Measurements from ENCODE around the gene C14orf93.
A peak's percentile ranks its signal among the peaks of the same experiment; 100 is the strongest.

Gene C14orf93

GRCh38 chr14:22977684-22978486 is 32.1 kb downstream of the C14orf93 start:
- H3K27me3 ChIP-seq (replicated peaks; ENCODE audit: control insufficient read depth, insufficient read depth, low read length), result no peaks in the 10 kb centered on the region
- no peak for DNase-seq (ENCODE audit: extremely low read depth, insufficient read length)
- no peak overlapping the region for H3K4me3 ChIP-seq (replicated peaks; ENCODE audit: low read depth, low read length)
- TF ChIP-seq, protein P1, sequence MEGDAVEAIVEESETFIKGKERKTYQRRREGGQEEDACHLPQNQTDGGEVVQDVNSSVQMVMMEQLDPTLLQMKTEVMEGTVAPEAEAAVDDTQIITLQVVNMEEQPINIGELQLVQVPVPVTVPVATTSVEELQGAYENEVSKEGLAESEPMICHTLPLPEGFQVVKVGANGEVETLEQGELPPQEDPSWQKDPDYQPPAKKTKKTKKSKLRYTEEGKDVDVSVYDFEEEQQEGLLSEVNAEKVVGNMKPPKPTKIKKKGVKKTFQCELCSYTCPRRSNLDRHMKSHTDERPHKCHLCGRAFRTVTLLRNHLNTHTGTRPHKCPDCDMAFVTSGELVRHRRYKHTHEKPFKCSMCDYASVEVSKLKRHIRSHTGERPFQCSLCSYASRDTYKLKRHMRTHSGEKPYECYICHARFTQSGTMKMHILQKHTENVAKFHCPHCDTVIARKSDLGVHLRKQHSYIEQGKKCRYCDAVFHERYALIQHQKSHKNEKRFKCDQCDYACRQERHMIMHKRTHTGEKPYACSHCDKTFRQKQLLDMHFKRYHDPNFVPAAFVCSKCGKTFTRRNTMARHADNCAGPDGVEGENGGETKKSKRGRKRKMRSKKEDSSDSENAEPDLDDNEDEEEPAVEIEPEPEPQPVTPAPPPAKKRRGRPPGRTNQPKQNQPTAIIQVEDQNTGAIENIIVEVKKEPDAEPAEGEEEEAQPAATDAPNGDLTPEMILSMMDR (IDR thresholded peaks at IDR 0.05; ENCODE audit: insufficient read depth, low read length, poor library complexity, severe bottlenecking), result no peak
- no peaks in the 10 kb centered on the region for H3K36me3 ChIP-seq (ENCODE audit: control insufficient read depth, insufficient read depth, low read length)

- Histone ChIP-seq H3K4me3 (replicated peaks; ENCODE audit: low read depth, low read length) (no peak overlapping the region), H3K27me3 (replicated peaks; ENCODE audit: control insufficient read depth, insufficient read depth, low read length) (no peaks in the 10 kb centered on the region), H3K36me3 (ENCODE audit: control insufficient read depth, insufficient read depth, low read length) (no peaks in the 10 kb centered on the region)
- TF ChIP-seq, protein P1 (IDR thresholded peaks at IDR 0.05; ENCODE audit: insufficient read depth, low read length, poor library complexity, severe bottlenecking), result no peak
- no peak for DNase-seq (ENCODE audit: extremely low read depth, insufficient read length)
Observed at GRCh38 chr14:22977434-22977683, 32.6 kb downstream of the C14orf93 start.

DNA sequence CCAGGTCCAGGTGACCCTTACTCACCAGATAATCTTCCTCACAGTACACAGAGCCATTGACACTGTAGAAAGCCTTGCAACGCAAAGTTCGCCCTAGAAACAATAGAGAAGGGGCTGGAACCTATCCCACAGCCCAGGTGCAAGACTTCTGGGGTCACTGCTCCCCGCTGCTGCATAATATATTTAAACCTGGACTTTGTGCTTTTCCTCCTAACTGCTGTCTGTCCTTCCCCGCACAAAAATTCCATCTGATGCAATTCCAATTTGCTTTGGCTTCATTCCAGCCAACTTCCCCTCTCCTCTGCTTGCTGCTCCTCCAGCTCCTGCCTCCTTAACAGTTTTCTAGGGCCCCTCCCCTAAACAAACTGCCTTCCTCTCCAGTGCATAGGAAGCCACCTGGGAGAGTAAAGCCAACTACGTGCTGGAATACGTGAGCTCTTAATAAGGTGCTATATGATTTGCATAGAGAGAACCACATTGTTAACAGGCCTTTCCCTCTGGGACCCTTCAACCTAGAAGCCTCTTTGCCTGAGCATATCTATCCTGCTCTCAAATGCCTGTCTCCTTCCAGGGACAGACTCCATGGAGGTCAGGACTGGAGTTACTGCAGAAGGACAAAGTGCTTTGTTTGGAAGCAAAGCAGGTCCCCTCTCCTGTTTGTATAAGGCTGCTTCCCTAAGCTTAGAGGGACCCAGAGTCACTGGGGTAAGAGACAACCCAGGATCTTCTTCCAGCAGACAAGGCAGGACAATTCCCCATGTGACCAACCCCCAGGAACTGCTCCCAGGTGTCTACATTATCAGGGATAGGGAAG is 33.1 kb downstream of the C14orf93 start:
- DNase-seq (ENCODE audit: extremely low read depth, insufficient read length), result no peak
- TF ChIP-seq, protein P1 (IDR thresholded peaks at IDR 0.05; ENCODE audit: insufficient read depth, low read length, poor library complexity, severe bottlenecking), result no peak
- no peaks in the 10 kb centered on the region for H3K36me3 ChIP-seq (ENCODE audit: control insufficient read depth, insufficient read depth, low read length)
- no peaks in the 10 kb centered on the region for H3K27me3 ChIP-seq (replicated peaks; ENCODE audit: control insufficient read depth, insufficient read depth, low read length)
- no peak overlapping the region for H3K4me3 ChIP-seq (replicated peaks; ENCODE audit: low read depth, low read length)

DNA sequence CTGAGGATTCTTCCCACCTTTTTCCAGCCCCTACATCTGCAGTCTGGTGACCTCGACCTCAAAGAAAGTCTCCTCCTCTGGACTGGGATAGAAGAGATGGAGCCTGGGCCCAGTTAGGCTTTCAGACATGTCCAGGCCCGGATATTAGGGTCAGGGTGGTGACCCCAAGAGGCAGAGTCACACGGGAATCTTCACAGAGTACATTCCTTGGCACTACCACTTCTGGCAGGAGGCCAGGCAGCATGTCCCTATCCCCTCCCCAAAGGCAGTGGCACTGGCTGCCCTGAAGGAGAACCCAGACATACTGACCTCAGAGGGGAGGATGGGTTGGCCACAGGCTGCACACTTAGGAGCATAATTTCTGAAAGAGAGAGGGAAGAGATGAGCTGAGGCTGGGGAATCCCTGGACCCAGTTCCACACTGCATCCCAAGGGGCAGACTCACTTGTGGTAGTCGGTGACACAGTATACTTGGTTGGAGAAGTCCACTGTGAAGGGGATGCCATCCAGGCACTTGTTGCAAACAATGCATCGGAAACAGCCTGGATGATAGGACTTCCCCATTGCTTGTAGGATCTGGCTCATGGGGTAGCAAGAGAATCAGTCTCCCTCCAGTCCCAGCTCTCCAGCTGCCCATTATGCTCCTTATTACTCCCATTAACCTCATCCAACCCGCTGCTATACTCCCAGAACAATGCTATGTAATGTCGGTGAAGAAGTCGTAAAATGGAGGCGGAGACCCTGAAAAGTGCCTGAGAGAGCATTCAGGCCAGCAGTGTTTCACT is 35.2 kb downstream of the C14orf93 start:
- Histone ChIP-seq H3K4me3 (replicated peaks; ENCODE audit: low read depth, low read length) (no peak overlapping the region), H3K27me3 (replicated peaks; ENCODE audit: control insufficient read depth, insufficient read depth, low read length) (no peaks in the 10 kb centered on the region), H3K36me3 (ENCODE audit: control insufficient read depth, insufficient read depth, low read length) (no peaks in the 10 kb centered on the region)
- TF ChIP-seq, protein P1 (IDR thresholded peaks at IDR 0.05; ENCODE audit: insufficient read depth, low read length, poor library complexity, severe bottlenecking), result no peak
- no peak for DNase-seq (ENCODE audit: extremely low read depth, insufficient read length)

DNA sequence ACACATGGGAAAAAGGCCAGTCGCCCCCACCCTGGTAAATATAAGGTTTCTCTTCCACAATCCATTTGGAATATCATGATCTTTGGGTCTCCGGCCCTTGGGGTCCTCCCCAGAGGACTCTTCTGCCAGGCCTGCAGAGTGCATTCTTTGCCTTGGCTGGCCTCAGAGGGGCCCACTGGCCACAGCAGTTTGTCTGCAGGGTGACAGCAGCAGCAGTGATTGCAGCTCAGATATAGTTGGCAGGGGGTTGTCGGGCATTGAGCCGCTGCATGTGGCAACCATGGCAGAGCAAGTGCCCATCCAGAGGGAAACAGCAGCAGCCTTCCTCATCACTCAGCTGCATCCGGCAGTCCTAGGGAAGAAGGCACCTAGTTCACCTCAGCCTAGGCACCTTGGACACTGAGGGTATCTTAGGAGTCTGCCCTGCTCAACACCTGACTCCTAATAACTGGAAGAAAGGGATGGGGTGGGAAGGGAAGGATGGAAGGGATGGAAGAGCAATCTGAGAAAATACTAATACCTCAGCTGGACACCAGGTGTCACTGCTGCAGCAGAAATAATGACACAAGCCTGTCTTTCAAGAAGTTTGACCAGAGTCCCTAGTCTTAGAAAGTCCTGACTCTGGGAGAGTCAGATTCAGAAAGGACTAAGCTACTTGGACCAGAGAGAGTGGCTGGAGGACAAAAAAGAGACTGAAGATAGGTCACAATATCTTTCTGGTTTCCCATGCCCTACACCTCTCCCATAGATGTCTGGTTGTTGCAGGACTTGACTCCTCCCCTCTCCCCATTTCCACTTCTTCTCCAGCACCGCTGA is 36.5 kb downstream of the C14orf93 start:
- Histone ChIP-seq H3K27me3 (replicated peaks; ENCODE audit: control insufficient read depth, insufficient read depth, low read length) (no peaks in the 10 kb centered on the region), H3K36me3 (ENCODE audit: control insufficient read depth, insufficient read depth, low read length) (no peaks in the 10 kb centered on the region), H3K4me3 (replicated peaks; ENCODE audit: low read depth, low read length) (no peak overlapping the region)
- TF ChIP-seq, protein P1 (IDR thresholded peaks at IDR 0.05; ENCODE audit: insufficient read depth, low read length, poor library complexity, severe bottlenecking), result peak; percentile 65
- no peak for DNase-seq (ENCODE audit: extremely low read depth, insufficient read length)
